22Rv1 (cell line): ENCODE results near the gene ICOSLG.

Source experiments
- H3K27ac ChIP-seq: fragments of 450-650 bp; 2 replicates; pipeline ENCODE4 v1.5.1; 2017
- CTCF ChIP-seq: fragments of 450-650 bp; IDR thresholded peaks from 2 replicates; pipeline ENCODE4 v1.5.1; 2017; ENCODE audit warnings: mild to moderate bottlenecking
- ZFX ChIP-seq: fragments of 450-650 bp; IDR thresholded peaks from 2 replicates; pipeline ENCODE4 v1.6.1; 2017; ENCODE audit warnings: antibody characterized with exemption, borderline replicate concordance

The ICOSLG gene

GRCh38 chr21:44262338-44263056 lies 21.8 kb upstream of the ICOSLG start:
- H3K27ac ChIP-seq, result no peak overlapping the region

GRCh38 chr21:44261675-44262295 lies 21.0 kb upstream of the ICOSLG start, which contains the start of gene DNMT3L:
Gene DNMT3L, minus strand, starts transcription at chr21:44261897. Its CDS starts 638 bp downstream, at chr21:44261259.
- no peak for TF ChIP-seq ZFX
- no peak for TF ChIP-seq CTCF

More at GRCh38 chr21:44262338-44263056, 21.8 kb upstream of the ICOSLG start:
- TF ChIP-seq ZFX, result no peak
- no peak for TF ChIP-seq CTCF

GRCh38 chr21:44260791-44261631 lies 20.3 kb upstream of the ICOSLG start:
- TF ChIP-seq CTCF (no peak), ZFX (no peak)
- no peak overlapping the region for H3K27ac ChIP-seq

More at GRCh38 chr21:44261675-44262295, 21.0 kb upstream of the ICOSLG start, which contains the start of gene DNMT3L:
- H3K27ac ChIP-seq, result no peak within 1 kb of the TSS

- TF ChIP-seq CTCF (no peak), ZFX (no peak)
- no peak overlapping the region for H3K27ac ChIP-seq
Observed at GRCh38 chr21:44260066-44260465, 19.3 kb upstream of the ICOSLG start.

- no peak for TF ChIP-seq CTCF
- TF ChIP-seq ZFX, result no peak
- no peak overlapping the region for H3K27ac ChIP-seq
Observed at GRCh38 chr21:44259082-44259705, 18.5 kb upstream of the ICOSLG start.

GRCh38 chr21:44258056-44258725 lies 17.4 kb upstream of the ICOSLG start:
- TF ChIP-seq CTCF, result no peak
- no peak for TF ChIP-seq ZFX
- H3K27ac ChIP-seq, result no peak overlapping the region
